NCI-H524 treated with DMSO at 0.1 percent for 48 hours (cell line): ENCODE measurements around the gene MACROD2.
A peak's percentile ranks its signal among the peaks of the same experiment; 100 is the strongest.
"Not testable (repeated sequence)": the region's sequence is repeated elsewhere in the genome, so short reads cannot be mapped to it uniquely, and the experiment has no call there.

Experiments
- DNase-seq: peaks from one replicate; lab custom pipeline; 2025; lab: John Stamatoyannopoulos, UW

The MACROD2 gene

DNA sequence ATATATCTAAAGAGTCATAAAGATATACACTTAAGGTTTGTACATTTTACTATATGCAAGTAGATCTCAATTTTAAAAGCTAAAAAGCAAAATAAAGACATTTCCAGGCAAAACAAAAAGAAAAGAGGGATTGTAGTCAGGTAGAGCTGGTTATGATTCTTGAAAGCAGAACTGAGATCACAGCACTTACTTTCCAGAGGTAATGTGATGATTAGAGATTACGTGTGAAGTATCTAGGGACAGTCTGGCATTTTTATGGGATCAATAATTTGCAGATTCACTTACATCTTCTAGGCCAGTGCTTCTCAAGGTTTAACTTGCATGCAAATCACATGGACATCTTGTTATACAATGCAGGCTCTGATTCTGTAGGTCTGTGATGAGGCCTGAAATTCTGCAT lies 1982.4 kb downstream of the MACROD2 start:
- DNase-seq, result no peak

DNA sequence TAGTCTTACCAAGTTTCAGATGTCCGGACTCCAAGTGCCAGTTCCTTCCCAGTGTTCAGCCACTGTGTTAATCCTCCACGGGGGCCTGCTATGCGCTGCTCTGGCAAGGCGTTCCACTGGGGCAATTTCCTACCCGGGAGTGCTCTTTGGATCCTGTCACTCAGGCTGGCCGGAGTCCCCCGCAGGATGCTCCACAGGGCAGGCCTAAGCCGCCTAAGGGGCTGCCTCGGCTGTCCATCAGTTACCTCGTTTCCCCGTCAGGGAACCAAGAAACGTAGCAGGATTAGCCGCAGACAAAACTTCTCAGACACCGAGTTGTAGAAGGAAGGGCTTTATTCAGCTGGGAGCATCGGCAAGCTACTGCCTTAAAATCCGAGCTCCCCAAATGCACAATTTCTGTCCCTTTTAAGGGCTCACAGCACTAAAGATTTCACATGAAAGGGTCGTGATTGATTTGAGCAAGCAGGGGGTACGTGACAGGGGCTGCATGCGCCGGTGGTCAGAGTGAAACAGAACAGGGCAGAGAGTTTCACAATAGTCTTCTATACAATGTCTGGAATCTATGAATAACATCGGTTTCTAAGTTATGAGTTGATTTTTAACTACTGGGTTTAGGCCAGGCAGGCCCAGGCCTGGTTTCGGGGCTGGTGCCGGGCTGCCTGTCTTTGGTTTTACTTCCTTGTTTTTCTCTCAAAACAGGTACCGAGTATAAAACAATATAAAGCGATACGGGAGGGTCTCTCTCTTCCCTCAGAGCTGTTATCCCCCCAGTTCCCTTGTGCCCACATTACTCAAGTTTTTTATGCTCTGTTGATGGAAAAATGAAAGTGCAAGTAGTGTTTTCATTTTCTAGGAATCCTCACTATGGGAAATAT lies 1990.4 kb downstream of the MACROD2 start:
- not testable (repeated sequence) for DNase-seq

DNA sequence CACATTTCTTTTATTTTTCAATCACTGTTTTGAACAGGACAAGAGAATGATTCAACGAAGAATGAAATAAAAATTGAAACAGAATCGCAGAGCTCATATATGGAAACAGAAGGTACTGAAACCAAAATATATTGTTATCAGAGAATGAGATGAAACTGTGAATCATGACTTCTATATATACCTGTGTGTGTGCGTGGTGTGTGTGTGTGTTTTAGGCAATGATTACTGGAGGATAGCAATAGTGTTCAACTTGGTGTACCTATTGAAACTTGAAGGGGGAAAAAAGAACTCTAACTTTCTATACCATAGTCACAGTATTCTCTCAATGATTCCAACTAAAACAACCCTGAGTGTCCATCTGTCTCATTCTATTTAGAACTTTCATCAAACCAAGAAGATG lies 1991.4 kb downstream of the MACROD2 start:
- DNase-seq, result no peak

DNA sequence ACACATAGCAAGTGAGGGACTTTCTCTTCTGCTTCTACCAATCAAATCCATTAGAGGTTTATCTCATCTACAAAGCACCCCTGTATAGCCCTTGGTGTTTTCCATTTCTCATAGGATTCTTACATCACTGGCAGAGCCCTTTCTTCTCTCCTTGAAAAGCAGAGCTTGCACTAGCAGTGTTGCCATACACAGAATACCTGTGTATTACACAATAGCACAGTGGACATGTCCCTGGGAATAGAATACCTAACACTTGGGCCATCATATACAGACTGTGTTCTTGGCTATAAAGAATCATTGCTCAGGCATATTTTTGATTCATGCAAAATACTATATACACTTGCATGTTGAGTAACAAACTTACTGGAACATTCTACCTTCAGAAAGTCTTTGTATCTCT lies 1996.0 kb downstream of the MACROD2 start:
- DNase-seq, result no peak

DNA sequence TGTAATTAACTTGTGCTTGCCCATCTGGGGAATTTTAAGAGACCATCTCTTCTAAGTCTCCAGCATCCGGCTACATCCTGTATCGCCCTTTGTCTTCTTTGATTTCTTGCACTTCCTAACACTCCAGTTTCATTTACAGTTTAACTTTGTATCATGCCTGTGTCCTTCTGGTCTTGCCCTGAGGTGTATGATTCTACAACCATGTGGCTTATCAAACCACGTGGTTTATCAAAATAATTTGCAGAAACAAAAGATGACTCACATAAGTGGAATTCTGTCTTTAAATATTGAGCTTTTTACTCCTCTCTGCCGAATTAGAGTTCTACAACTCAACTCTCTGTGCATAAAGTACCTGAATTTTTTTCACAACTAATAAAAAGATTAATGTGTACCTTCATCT lies 1997.2 kb downstream of the MACROD2 start:
- DNase-seq, result no peak

DNA sequence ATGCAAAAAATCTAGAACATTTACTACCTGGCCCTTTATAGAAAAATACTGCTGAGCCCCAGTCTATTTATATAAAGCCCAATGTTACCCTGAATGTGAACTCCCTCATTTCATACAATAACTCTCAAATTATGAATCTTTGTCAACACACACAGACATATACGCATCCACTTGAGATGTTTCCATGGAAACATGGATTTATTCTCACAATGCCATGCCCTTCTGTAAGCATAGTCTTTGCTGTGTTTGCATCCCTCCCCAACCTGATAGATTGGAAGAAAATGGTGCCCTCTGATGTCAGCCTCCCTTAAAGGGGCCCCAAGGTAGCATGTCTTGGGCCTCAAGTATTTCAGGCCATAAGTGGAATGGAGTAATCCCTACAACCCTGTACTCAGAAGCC lies 2004.8 kb downstream of the MACROD2 start:
- DNase-seq, result no peak

DNA sequence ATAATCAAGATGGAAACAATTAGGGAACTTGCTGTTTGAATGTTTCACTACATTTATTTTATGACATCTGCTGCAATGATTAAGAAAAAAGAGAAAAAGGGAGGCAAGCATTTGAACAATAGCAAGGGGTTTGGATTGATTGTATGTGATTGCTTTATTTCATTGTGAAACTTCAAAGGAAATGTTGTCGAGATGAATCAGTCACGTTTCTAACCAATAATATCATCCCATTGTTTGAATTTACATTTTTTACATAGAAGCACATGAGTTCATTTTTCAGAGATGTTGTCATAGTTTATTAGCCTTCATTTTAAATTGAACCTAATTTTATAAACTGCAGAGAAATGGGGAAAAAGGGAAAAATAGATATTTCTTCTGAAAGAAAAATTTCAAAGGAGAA lies 2006.0 kb downstream of the MACROD2 start:
- DNase-seq, result no peak

DNA sequence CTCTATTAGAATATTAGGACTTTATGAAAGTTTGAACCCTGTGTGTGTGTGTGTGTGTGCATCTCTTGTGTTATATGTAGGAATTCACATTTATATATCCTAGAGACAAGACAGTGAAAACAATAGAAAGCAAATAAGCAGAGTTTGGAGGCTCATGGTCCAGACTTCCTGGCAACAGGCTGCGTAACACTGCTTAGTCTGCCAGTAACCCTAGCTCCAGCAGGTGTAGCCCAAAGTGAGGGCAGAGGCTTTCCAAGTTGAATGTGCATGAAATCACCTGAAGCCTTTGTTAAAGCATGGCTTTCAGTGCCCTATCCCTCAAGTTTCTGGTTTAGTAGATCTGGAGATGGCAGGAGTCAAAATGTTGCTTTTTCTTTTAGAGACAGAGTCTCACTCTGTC lies 2008.0 kb downstream of the MACROD2 start:
- no peak for DNase-seq

DNA sequence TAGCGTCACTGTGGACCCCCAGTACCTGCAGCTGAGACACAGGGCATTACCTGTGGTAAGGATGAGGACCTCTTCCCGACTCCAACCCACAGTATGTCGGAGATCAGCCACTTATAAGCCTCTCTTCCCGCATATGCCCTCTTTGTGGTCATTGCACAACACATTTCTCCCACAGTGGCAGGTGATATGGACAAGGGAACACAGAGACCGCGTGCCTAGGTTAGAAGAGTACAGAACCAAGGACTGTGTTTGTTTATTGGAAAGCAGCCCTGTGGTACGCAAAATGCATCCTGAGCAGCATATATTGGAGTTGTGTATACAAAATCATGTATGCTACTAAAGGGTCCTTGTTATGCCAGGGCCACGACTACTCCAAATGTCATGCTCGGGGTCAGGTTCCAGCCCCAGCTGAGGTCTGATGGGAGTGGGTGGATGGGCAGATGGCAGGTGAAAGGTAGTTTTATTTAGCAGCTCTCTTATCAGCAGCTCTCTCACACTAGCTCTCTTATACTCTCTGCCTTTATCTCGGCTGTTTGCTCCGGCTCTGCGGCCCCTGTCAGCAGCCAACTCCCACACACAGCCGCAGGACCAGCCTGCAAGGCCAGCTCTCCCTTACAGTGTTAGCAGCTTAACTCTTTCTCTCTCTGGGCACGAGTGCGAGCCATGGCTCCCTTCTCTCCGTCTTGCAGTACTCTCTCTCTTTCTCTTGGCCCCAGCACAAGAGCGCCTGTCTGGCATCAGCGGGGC lies 2009.0 kb downstream of the MACROD2 start:
- DNase-seq, result no peak

DNA sequence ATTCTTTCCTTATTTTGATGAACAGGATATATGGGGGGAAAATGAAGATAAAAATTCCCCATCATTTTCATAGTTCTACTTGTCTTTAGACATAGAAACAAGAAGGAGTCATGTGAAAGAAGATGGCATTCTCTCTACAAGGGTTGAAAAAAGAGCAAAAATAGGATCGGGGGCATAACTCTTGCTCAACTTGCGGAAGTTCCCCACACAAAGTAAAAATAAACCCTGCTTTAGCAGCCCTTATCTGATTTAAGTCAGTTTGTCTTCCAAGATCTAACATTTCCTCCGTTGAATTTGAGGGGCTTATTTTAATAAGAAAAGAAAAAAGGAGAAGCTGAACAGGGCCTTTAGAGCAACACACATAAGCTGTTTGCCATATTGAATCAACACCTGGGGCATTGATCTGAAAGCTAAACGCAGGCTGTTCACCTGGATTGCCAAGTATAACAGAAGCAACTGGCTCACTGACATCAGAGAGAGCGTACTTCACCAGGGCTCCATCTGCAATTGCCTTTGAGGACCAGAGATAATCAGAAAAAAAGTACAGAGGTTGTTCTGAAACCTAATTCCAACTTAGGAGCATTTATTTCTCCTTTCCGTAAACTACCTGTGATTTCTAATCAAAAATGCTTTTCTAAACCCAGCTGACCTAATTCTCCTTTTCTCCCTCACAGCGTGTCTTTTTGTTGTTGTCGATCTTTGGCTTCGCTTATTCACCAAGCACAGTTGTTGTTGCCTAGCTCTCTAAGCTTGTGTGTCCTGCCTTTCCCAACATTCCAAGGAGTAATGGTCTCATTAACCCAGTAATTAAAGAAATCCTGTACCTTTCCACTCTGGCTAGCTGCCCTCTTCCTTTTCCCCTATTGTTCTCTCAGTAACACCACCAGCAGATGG lies 2010.0 kb downstream of the MACROD2 start:
- peak; percentile 63 for DNase-seq

DNA sequence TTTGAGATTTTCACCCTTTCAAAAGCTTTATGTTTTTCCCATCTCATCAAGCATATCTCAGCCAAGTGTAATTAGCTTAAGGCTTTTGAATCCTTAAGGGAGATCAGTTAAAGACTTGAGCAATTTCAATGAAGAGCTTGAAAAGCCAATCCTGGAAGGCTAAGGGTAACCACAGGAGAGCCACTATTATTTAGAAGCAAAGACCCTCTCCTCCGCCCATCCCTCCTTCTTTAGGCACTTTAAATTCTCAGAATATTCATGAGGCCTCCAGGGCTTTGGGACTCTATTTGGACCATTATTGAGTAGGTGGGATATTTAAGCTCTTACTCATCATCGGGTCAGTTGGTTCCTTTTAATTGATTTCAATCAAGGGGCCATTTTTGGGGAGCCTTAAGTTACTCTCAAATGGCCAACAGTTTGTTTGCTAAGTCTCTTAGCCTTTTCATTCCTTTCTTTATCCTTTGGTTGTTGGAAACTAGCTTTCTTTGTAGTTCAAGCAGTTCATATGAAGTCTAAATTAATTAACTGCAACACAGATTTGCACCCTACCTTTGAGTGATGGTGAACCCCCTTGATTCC lies 2010.7 kb downstream of the MACROD2 start:
- DNase-seq, result peak; percentile 98

DNA sequence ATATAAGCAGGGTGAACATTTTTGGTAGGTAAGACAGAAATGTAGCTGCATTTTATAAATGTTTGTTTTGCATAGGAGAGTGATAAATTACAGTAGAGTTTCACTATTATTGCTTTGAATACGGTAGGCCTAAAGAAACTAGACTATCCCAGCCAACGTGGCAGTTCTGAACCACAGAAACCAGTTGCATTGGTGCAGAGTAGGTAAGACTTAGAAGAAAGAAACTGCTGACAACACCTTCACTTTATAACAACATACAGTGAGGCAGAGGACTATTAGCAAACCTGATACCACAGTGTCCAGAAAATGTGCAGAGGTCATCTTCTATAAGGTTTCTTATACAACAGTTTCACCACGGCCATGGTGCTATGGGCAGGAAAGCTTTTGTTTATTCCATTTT lies 2011.8 kb downstream of the MACROD2 start:
- DNase-seq, result no peak

DNA sequence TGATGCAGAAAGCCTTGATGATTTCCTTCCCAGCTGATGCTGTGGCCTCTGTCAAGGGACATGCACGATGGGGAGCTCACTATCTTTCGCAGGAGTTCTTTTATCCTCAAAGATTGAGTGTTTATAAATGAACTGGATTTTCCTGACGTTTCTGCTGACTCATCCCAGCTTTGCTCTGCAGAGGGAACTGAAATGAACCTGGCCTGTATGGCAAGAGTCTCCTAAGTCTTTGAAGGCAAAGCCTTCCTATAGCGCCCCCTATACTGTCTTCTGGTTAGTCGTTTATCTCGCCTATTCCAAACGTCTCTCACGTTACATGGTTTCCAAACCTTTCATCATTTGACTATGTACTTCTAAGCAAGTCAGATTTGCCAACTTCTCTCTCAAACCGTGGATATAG lies 2012.6 kb downstream of the MACROD2 start:
- DNase-seq, result no peak

DNA sequence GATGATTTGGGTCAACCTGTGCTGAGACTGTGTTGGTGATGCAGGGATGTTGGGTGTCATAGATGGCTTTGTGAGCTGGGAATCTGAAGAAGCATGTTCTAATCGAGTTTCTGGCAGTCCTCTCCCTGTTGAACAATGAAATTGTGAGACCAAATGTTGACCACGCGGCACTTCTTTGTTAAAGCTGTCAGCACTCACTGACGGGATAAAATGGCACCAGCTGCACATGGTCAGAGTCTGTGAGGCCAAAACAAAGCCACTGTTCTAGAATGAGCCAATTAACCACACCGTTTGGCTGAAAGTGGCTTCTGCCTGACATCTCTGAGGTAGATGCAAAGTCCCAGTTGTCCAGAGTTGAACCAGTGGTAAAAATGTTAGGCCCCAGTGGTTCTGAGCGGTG lies 2015.7 kb downstream of the MACROD2 start:
- no peak for DNase-seq

DNA sequence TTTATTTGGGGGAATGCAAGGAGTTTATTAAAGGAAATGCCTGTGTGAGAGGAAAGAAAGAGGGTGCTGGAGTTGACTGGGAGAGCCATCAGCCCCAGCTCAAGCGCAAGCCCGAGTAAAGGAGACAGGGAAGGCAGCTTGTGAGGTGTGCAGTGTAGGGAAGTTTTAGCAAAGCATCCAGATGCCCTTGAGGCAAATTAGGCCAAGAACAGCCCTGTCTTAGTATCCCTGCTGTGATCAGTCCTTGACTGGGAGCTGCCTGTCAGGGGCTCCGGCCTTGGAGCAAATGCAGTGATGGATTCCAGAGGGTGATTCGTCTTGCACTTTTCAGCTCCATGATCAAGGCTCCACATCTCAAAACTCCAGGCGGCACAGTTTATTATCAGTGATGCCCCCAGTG lies 2016.2 kb downstream of the MACROD2 start:
- no peak for DNase-seq

DNA sequence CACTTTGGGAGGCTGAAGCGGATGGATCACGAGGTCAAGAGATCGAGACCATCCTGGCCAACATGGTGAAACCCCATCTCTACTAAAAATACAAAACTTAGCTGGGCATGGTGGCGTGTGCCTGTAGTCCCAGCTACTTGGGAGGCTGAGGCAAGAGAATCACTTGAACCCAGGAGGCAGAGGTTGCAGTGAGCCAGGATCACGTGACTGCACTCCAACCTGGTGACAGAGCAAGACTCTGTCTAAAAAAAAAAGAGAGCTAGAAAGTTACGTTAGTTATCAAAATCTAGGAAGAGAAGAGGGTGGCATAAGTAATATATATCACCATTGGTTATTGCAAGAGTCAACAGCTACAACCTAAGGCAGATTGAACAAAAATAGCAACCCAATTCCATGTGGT lies 2017.6 kb downstream of the MACROD2 start:
- DNase-seq, result not testable (repeated sequence)

DNA sequence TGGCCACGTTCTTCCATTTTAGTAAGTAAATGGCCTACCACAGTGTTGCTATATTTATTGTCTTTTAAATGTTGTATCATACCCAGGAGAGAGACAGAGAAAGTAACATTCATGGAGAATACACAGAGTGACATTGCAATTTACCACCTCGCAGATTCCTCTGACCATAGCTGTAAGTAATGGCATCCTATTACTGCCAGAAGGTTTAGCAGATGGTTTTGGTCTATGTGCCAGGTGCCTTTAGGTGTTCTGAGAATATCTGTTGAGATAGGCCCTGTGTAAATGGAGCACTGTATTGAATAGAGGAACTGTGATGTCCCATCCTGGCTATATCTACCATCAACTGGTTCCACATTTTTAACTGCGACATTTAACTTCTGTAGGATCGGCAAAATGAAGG lies 2018.3 kb downstream of the MACROD2 start:
- no peak for DNase-seq

DNA sequence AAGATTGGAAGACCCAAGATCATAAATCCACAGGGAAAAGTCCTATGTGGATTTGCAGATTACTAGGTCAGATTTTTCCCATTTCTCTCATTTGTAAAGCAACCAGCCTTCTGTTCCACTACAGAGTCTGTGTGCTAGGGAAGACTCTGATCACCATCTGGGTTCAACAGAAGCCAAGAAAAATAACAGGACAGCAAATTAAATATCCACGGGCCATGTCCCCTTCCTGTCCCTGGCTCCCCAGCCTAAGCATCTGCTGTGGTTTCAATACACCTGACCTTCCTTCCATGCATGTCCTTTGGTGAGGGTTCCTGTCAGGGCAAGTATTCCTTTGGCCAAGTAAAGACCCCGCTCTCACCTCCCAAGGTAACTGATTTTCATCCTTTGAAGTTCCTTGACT lies 2019.1 kb downstream of the MACROD2 start:
- no peak for DNase-seq

DNA sequence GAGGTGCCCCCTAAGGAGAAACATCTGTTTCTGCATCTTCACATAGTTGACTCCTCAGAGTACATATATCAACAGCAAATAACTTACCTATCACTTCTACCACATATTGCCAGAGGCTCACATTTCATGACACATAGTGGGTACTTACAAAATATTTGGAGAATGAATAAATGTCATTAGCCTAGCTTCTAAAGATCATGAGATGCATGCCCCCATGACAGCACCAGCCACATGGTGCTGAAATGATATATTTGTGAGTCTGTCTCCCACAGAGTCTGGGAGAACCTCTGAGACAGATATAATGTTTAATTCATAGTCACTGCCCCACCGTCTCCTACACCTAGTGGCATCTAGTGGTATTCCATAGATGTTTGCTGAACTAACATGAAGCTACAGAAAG lies 2022.3 kb downstream of the MACROD2 start:
- no peak for DNase-seq

DNA sequence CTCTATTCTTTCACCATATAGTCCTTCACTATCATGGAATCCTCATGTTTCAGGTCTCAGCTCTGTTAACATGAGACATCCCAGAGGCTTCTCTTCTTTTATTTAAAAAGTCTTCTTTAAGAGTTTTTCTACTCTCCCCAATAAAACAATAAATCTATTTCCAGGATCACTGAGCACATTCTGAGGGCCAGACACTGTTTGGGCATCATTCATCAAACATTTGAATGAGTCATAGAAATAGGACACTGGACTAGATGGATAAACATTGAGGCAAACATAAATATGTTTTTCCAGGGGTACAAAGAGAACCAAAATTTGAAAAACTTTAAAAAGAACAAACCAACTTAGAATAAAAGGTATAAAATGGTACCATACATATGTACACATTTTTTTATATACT lies 2023.6 kb downstream of the MACROD2 start:
- DNase-seq, result no peak

DNA sequence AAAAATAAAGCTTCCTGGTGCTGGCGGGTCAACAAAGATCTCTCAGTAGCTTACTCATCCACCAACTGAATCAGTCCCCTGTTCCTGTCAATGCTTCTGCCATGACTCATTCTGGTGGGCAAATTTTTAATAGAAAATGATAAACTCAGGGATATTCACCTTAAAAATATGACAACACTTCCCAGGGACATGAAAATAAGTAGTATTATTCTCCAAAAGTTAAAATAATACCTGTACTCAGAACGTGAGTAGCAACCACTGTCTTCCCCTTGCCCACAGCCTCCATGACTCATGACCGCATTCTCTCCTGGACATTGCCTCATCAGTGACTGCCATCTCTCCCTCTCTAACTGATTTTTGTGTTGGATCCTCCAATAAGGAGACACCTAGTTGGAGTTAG lies 2025.7 kb downstream of the MACROD2 start:
- no peak for DNase-seq

DNA sequence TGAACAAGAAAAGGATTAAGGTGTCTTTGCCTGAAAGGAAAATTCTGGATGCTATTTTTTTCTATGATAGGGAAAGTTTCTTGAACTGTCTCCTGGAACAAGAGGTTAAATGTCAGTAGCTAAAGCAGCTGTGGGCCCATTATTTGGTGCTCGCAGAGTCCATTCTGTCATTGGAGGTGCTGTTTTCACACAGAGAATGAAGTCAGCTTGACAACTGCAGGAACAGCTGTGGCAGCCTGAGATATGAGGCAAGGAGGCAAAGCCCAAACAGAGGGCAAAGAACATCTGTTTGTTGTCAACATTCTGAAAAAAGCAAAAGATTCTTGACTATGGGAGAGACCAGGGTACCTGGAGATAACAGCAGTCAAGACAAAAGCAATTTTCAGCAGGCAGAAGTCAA lies 2029.8 kb downstream of the MACROD2 start:
- no peak for DNase-seq
